Measurements from ENCODE around the gene IL17REL.
"Not testable (repeated sequence)": the region's sequence is repeated elsewhere in the genome, so short reads cannot be mapped to it uniquely, and the experiment has no call there.

The IL17REL gene

GRCh38 chr22:49989826-49990225 is 22.7 kb downstream of the IL17REL start:
- not testable (repeated sequence) for DNase-seq (ENCODE audit: low read depth, low spot score)

GRCh38 chr22:49986325-49986724 is 26.2 kb downstream of the IL17REL start:
- no peak for DNase-seq (ENCODE audit: low read depth, low spot score)

GRCh38 chr22:49983148-49984042 is 29.2 kb downstream of the IL17REL start:
- no peak for DNase-seq (ENCODE audit: low read depth, low spot score)

DNA sequence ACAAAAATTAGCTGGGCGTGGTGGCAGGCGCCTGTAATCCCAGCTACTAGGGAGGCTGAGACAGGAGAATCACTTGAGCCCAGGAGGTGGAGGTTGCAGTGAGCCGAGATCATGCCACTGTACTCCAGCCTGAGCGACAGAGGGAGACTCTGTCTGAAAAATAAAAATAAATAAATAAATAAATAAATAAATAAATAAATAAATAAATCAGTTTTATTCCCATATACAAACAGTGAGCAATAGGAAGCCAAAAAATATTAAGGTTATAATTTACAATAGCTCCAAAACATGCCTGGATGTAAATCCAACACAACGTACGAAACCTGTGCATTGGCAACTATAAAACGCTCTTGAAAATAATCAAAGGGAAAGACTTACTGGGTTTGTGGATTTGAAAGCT is 30.8 kb downstream of the IL17REL start:
- DNase-seq (ENCODE audit: low read depth, low spot score): not testable (repeated sequence)

DNA sequence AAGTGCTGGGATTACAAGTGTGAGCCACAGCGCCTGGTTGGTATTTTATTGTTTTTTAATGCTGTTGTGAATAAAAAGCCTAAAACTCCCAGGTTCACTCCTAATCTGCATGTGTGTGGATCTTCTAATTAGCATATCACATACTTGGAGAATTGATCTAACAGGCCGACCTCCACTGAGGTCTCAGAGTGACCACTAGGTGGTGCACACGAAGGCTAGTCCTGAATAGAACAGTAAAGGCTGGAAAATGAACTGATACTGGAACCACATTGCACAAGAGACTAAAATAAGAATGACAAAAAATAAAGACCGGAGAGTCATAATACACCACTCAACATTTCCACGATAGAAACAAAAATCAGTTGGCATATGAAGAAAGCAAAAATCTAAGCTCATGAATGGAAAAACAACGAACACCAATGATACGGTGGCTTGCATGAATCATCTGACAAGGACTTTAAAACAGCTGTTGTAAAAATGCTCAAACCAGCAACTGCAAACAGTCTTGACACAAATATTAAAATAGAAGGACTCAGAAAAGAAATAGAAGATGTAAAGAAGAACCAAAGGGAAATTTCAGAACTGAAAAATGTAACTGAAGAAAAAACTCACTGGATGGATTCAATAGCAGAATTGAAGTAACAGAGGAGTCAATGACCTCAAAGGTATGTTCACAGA is 32.8 kb downstream of the IL17REL start:
- DNase-seq (ENCODE audit: low read depth, low spot score): no peak

GRCh38 chr22:49977578-49977977 is 35.0 kb downstream of the IL17REL start:
- DNase-seq (ENCODE audit: low read depth, low spot score): no peak

DNA sequence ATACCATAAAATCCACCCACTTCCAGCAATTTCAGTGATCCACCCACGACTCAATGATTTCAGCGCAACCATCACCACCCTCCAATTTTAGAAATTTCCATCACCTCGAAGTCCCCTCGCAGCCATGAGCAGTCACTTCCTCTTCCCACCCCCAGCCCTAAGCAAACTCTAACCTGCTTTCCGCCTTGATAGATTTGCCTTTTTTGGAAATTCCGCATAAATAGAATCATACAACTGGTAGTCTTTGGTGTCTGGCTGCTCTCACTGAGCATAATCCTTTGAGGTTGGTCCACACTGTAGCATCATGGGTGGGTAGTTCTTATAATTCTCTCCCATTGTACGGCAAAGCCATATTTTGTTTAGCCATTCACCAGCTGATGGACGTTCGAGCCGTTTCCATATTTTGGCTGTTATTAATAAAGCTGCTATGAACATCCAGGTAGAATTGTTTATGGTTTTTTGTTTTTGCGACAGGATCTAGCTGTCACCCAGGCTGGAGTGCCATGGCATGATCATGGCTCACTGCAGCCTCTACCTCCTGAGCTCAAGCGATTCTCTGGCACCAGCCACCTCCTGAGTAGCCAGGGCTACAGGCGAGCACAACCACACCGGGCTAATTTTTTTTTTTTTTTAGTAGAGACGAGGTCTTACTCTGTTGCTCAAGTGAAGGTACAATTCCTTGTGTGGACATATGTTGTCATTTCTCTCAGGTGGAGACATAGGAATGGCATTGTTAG is 36.0 kb downstream of the IL17REL start:
- no peak for DNase-seq (ENCODE audit: low read depth, low spot score)

GRCh38 chr22:49975543-49976389 is 36.8 kb downstream of the IL17REL start:
- no peak for DNase-seq (ENCODE audit: low read depth, low spot score)

- DNase-seq (ENCODE audit: low read depth, low spot score): no peak
Measured at GRCh38 chr22:49973018-49973961, 39.3 kb downstream of the IL17REL start.

DNA sequence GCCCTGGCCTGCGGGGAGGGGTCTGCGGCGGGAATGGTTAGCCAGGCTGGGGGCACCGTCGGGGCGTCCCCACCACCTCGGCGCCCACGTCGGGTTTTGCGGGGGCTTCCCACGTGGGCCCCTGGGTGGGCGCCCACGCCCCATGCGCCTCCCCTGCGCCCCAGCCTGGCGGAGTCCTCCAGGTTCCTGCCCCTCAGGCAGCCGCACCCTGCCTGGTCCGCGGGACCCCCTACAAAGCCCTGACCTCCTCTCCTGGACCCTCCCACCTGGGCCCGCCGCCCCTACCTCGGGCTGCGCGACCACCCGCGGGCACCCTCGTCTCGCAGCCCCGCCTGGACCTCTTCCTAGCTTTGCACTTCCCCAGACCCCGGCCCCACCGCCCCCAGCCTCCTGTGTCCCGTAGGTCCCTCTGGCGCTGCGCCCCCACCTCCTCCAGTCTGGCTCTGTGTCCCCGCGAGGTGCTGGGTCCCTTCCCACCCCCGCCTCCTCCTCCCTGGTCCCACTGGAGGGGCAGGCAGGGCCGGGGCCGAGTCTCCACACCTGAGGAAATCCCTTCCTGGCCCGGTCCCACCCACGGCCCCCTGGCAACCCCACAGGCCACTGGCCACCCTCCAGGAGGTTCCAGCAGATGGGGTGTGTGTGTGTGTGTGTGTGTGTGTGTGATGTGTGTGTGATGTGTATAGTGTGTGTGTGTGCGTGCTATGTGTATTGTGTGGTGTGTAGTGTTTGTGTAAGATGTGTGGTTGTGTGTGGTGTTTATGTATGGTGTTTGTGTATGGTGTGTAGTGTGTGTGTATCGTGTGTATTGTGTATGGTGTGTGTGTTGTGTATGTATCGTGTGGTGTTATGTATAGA is 40.2 kb downstream of the IL17REL start:
- no peak for DNase-seq (ENCODE audit: low read depth, low spot score)

DNA sequence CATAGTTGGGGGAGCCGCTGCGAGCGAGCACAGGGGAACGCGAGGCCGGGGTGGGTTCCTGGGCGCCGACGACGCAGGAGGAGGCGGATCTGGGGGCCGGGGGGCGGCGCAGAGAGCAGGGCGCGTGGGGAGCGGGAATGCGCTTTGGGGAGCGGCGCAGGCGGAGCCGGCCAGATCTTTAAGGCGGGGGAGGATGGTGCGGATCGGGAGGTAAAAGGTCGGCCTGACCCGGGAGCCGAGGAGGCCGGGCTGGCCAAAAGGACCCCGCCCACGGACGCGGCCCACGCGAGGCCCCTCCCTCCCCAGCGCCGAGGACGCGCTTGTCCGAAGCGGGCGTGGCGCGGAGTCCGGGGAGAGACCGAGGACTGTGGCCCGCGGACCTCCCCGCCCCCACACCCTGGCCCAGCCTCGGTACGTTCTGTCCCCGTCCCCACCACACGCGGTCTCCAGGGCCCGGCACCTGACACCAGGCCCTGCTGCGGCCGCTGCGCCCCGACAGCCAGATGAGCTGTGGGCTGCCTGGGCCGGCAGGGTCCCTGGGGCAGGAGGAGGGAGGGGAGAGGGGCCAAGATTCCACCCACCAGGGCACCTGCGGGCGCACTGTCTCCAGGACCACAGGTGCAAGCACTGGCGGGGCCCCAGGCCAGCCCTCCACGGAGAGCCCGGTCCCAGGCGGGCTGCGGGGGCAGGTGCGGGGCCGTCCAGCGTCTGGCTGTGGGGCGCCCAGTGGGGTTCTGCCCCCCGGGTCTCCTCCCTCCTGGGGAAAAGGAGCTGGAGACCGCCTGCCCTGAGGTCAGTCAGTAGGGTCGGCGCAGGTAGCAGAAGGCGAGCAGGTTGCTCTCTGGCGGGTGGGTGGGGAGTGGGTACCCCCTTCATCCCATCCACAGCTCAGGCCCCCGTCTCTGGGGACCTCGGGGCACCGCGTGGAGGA is 41.1 kb downstream of the IL17REL start:
- no peak for DNase-seq (ENCODE audit: low read depth, low spot score)

DNA sequence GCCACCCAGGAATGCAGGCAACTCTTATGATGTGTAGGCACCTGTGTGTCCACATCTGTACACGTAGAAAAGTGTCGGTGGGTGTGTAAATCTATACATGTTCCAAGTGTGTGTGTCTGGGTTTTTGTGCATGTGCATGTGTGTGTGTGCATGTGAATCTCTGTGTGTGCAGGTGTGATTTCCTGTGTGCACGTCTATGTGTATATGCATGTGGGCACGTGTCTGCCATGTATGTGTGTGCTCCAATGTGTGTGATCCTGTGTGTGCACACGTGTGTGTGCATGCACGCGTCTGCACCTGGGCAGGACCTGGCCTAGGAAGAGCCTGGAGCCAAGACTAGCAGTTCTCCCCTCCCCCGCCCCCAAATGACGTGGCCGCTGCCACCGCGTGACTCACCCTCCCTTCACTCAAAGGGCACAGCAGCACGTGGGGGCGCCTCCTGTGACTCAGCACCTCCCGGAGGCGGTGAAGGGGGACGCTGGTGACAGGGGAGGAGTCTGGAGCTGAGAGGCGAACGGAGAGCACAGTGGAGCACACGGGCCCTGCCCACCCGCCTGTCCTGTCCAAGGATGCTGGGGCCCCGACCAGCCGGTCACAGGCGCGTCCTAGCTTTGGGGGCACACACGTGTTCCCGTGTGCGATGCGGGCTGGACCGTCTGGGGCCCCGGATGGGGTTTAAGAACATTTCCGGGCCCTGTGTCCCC is 41.9 kb downstream of the IL17REL start:
- peak; percentile 47 for DNase-seq (ENCODE audit: low read depth, low spot score)

- no peak for DNase-seq (ENCODE audit: low read depth, low spot score)
Measured at GRCh38 chr22:49969751-49970527, 42.6 kb downstream of the IL17REL start.

GRCh38 chr22:49968831-49969661 is 43.5 kb downstream of the IL17REL start:
- no peak for DNase-seq (ENCODE audit: low read depth, low spot score)

GRCh38 chr22:49968313-49968830 is 44.2 kb downstream of the IL17REL start:
- no peak for DNase-seq (ENCODE audit: low read depth, low spot score)
